ENCODE data around the gene SOD1. TPM values are rescaled to one million over a fixed set of nuclear protein-coding genes. Genes with fewer than 3 reads are reported as not detected.
"Not testable (repeated sequence)": the region's sequence is repeated elsewhere in the genome, so short reads cannot be mapped to it uniquely, and the experiment has no call there.

Gene SOD1
- total and polyA plus RNA-seq, 10 of the 15 experiments (the other 5 are each of a cell fraction or from before 2014, with no cell fraction given): 171 to 710 (median 313) TPM

GRCh38 chr21:31650930-31651329 is 8.6 kb upstream of the SOD1 start (continued):
- TF ChIP-seq RELB (IDR thresholded peaks at IDR 0.05; ENCODE audit: low read depth): no peak

- H3K36me3 ChIP-seq (ENCODE audit: control insufficient read depth in 2 of 2, insufficient read depth in 2 of 2, low read length in 1 of 2); H3K4me2 ChIP-seq (ENCODE audit: control insufficient read depth, insufficient read depth); in situ Hi-C loops (cut with MboI); intact Hi-C loops (cut with micrococcal nuclease; ENCODE audit: unreplicated experiment); SMC1A ChIA-PET (ENCODE audit: uncharacterized antibody, unreplicated experiment); DNase-seq (ENCODE audit: low read depth, low spot score); H4K20me1 ChIP-seq (ENCODE audit: control insufficient read depth, insufficient read depth); ATAC-seq; FAIRE-seq; H3K27ac ChIP-seq (ENCODE audit: control insufficient read depth, insufficient read depth); H3K9me3 ChIP-seq (replicated peaks; ENCODE audit: control insufficient read depth, insufficient read depth, low read length); POLR2A ChIA-PET; H3K9ac ChIP-seq (ENCODE audit: control insufficient read depth, insufficient read depth, low read length); H2AFZ ChIP-seq (ENCODE audit: control insufficient read depth, low read depth, low read length); BruUV-seq (replicated peaks); CTCF ChIA-PET; H3K79me2 ChIP-seq (ENCODE audit: control insufficient read depth, insufficient read depth, low read length); H3K4me3 ChIP-seq; RAD21 ChIA-PET (ENCODE audit: unreplicated experiment); H3K27me3 ChIP-seq (replicated peaks in 1 of 2; ENCODE audit: control insufficient read depth in 2 of 2, insufficient read depth in 2 of 2, low read length in 1 of 2): not testable (repeated sequence)
- WGBS (ENCODE audit: insufficient coverage, insufficient replicate concordance, low lambda C conversion rate, missing lambda C conversion rate): 95% methylated on average over 4 of the region's 4 CpGs
- H3K4me1 ChIP-seq (ENCODE audit: control insufficient read depth, insufficient read depth, low read length): peaks cover 16% of the 10 kb centered on the region
These were observed 8.0 kb upstream of the SOD1 start for GRCh38 chr21:31651491-31651890.

- over 99% methylated on average over 20 of the region's 20 CpGs for WGBS (ENCODE audit: insufficient coverage, insufficient replicate concordance, low lambda C conversion rate, missing lambda C conversion rate)
- ChIA-PET RAD21 (ENCODE audit: unreplicated experiment) (no interaction called here), POLR2A (no interaction called here)
These were observed 5.2 kb upstream of the SOD1 start for GRCh38 chr21:31654340-31654739.

More at GRCh38 chr21:31654340-31654739, 5.2 kb upstream of the SOD1 start:
- Histone ChIP-seq H3K79me2 (ENCODE audit: control insufficient read depth, insufficient read depth, low read length) (no peaks in the 10 kb centered on the region), H3K4me3 (no peak overlapping the region), H3K9me3 (replicated peaks; ENCODE audit: control insufficient read depth, insufficient read depth, low read length) (no peaks in the 10 kb centered on the region; the same call in 1 of the 3 replicates), H3K4me2 (ENCODE audit: control insufficient read depth, insufficient read depth) (no peak overlapping the region), H4K20me1 (ENCODE audit: control insufficient read depth, insufficient read depth) (no peaks in the 10 kb centered on the region), H3K4me1 (ENCODE audit: control insufficient read depth, insufficient read depth, low read length) (peaks cover 9% of the 10 kb centered on the region), H3K36me3 (ENCODE audit: control insufficient read depth in 2 of 2, insufficient read depth in 2 of 2, low read length in 1 of 2) (no peaks in the 10 kb centered on the region), H3K27me3 (replicated peaks in 1 of 2; ENCODE audit: control insufficient read depth in 2 of 2, insufficient read depth in 2 of 2, low read length in 1 of 2) (no peaks in the 10 kb centered on the region), H3K27ac (ENCODE audit: control insufficient read depth, insufficient read depth) (no peak overlapping the region), H2AFZ (ENCODE audit: control insufficient read depth, low read depth, low read length) (no peak overlapping the region), H3K9ac (ENCODE audit: control insufficient read depth, insufficient read depth, low read length) (no peak overlapping the region)
- in situ Hi-C loops (cut with MboI) (no loop called here), intact Hi-C loops (cut with micrococcal nuclease; ENCODE audit: unreplicated experiment) (no loop called here)
- ChIA-PET CTCF (interaction anchor here (0.6 kb wide), 2 partner anchors 9 to 605 kb away, joined by 3 to 5 read pairs; no protein-coding TSS in a partner anchor), SMC1A (ENCODE audit: uncharacterized antibody, unreplicated experiment) (interaction anchor here (0.8 to 1.3 kb wide), 2 partner anchors 17 to 31 kb away, joined by 3 read pairs; no protein-coding TSS in a partner anchor)
- ATAC-seq (no peak), FAIRE-seq (no peak), DNase-seq (ENCODE audit: low read depth, low spot score) (no peak)
- BruUV-seq (replicated peaks): no TSS peak
- no peak for TF ChIP-seq IRF3 (IDR thresholded peaks at IDR 0.05)
- TF ChIP-seq IKZF1 (conservative IDR thresholded peaks at IDR 0.05): no peak

Measured in GM12878 (cell line).